Hematopoietic multipotent progenitor cell treated with erythropoietin and hydrocortisone succinate and interleukin-3 and kit ligand, for 17 days (in vitro differentiated cells): ENCODE results near the gene AKAP8L.
"Not testable (repeated sequence)": the region's sequence is repeated elsewhere in the genome, so short reads cannot be mapped to it uniquely, and the experiment has no call there.

Experiments used
- DNase-seq: peaks from one replicate; pipeline ENCODE4 v3.0.0-alpha.2; 2015; ENCODE audit warnings: low spot score

Gene AKAP8L

GRCh38 chr19:15352535-15352934 lies 66.3 kb downstream of the AKAP8L start:
- DNase-seq: not testable (repeated sequence)

- not testable (repeated sequence) for DNase-seq
Measured at GRCh38 chr19:15341328-15341727, 77.5 kb downstream of the AKAP8L start.

GRCh38 chr19:15340086-15340485 lies 78.7 kb downstream of the AKAP8L start:
- no peak for DNase-seq

GRCh38 chr19:15337202-15337601 lies 81.6 kb downstream of the AKAP8L start:
- DNase-seq: no peak

- DNase-seq: not testable (repeated sequence)
Measured at GRCh38 chr19:15335992-15336391, 82.8 kb downstream of the AKAP8L start.

- DNase-seq: peak; percentile 77
Measured at GRCh38 chr19:15332311-15332996, 86.3 kb downstream of the AKAP8L start, which contains the start of gene BRD4. BRD4 (minus strand) TSS chr19:15332539; CDS start chr19:15273099, 59,440 bp downstream.

GRCh38 chr19:15331419-15332310 lies 87.1 kb downstream of the AKAP8L start:
- peak; percentile 62 for DNase-seq

GRCh38 chr19:15330801-15331418 lies 87.9 kb downstream of the AKAP8L start:
- peak; percentile 69 for DNase-seq
